ENCODE data around the gene CHST9.
"Not testable (repeated sequence)": the region's sequence is repeated elsewhere in the genome, so short reads cannot be mapped to it uniquely, and the experiment has no call there.

Gene CHST9

GRCh38 chr18:27093290-27093689 lies 91.8 kb downstream of the CHST9 start:
- DNase-seq (ENCODE audit: low spot score): not testable (repeated sequence)

- no peak for DNase-seq (ENCODE audit: low spot score)
Observed at GRCh38 chr18:27081701-27082100, 103.4 kb downstream of the CHST9 start.

GRCh38 chr18:27075828-27076227 lies 109.3 kb downstream of the CHST9 start:
- DNase-seq (ENCODE audit: low spot score): no peak

- no peak for DNase-seq (ENCODE audit: low spot score)
Observed at GRCh38 chr18:27073404-27073830, 111.7 kb downstream of the CHST9 start.

GRCh38 chr18:27064673-27065072 lies 120.4 kb downstream of the CHST9 start:
- no peak for DNase-seq (ENCODE audit: low spot score)

GRCh38 chr18:27062802-27063201 lies 122.3 kb downstream of the CHST9 start:
- DNase-seq (ENCODE audit: low spot score): no peak

- no peak for DNase-seq (ENCODE audit: low spot score)
Observed at GRCh38 chr18:27061488-27062095, 123.5 kb downstream of the CHST9 start.

- no peak for DNase-seq (ENCODE audit: low spot score)
Observed at GRCh38 chr18:27057519-27058234, 127.4 kb downstream of the CHST9 start.

GRCh38 chr18:27054926-27055325 lies 130.2 kb downstream of the CHST9 start:
- no peak for DNase-seq (ENCODE audit: low spot score)

GRCh38 chr18:27049969-27050368 lies 135.1 kb downstream of the CHST9 start:
- DNase-seq (ENCODE audit: low spot score): no peak

GRCh38 chr18:27045342-27045741 lies 139.8 kb downstream of the CHST9 start:
- DNase-seq (ENCODE audit: low spot score): no peak

- no peak for DNase-seq (ENCODE audit: low spot score)
Observed at GRCh38 chr18:27042177-27042576, 142.9 kb downstream of the CHST9 start.

GRCh38 chr18:27040796-27041195 lies 144.3 kb downstream of the CHST9 start:
- DNase-seq (ENCODE audit: low spot score): no peak

GRCh38 chr18:27033722-27034121 lies 151.4 kb downstream of the CHST9 start:
- no peak for DNase-seq (ENCODE audit: low spot score)

- DNase-seq (ENCODE audit: low spot score): no peak
Observed at GRCh38 chr18:27030421-27030820, 154.7 kb downstream of the CHST9 start.

- DNase-seq (ENCODE audit: low spot score): no peak
Observed at GRCh38 chr18:27022477-27022876, 162.6 kb downstream of the CHST9 start.

GRCh38 chr18:27017901-27018500 lies 167.1 kb downstream of the CHST9 start:
- DNase-seq (ENCODE audit: low spot score): no peak

- no peak for DNase-seq (ENCODE audit: low spot score)
Observed at GRCh38 chr18:27014841-27015240, 170.3 kb downstream of the CHST9 start.

GRCh38 chr18:27010784-27011183 lies 174.3 kb downstream of the CHST9 start:
- DNase-seq (ENCODE audit: low spot score): no peak

GRCh38 chr18:27009293-27009692 lies 175.8 kb downstream of the CHST9 start:
- no peak for DNase-seq (ENCODE audit: low spot score)

- no peak for DNase-seq (ENCODE audit: low spot score)
Observed at GRCh38 chr18:27008575-27008974, 176.5 kb downstream of the CHST9 start.

- DNase-seq (ENCODE audit: low spot score): no peak
Observed at GRCh38 chr18:27007880-27008279, 177.2 kb downstream of the CHST9 start.

GRCh38 chr18:27005589-27005988 lies 179.5 kb downstream of the CHST9 start:
- DNase-seq (ENCODE audit: low spot score): no peak
